ENCODE data around the gene KCTD17.

Gene KCTD17

GRCh38 chr22:37083914-37084313 lies 32.4 kb downstream of the KCTD17 start:
- no peak for DNase-seq

- no peak for DNase-seq
Measured at GRCh38 chr22:37084385-37084784, 32.8 kb downstream of the KCTD17 start.

DNA sequence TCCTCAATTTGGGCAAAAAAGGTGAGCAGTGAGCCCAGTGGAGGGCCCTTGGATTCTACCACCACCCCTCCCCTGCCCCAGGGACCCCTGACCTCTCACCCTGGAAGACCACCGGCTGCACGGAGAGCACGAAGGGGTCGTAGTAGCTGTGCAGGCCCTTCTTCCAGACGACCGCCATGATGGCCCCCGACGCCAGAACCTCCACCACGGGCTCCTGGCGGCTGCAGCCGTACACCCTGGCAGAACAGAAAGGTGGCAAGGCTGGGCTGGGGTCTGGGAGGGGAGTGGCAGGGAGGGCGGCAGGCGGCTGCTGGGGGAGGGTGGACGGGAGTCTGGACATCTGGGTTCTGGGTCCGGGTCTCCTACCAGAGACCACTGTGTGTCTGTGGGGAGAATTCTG lies 34.6 kb downstream of the KCTD17 start:
- no peak for DNase-seq

DNA sequence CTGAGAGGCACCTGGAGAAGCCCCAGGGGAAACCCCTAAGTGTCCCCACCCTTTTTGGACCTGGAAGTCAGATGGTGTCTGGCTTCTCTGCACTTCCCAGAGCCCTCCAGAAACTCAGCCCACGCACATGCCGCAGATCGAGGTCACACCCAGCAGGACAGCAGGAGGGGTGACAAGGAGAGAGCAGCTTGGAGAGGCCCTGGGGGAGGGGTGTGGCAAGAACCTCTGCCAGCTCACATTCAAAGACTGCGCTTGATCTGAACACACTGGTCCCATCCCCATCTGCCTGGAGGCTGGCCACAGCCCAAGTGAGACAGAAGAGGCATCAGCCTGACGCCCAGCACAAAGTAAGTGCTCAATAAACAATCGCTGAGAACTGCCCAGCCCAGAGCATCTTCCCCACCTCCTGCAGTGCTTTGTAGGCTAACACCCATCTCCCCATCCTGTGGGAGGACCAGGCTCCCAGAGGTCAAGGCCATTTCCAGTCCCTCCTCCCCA lies 36.6 kb downstream of the KCTD17 start:
- DNase-seq = no peak

DNA sequence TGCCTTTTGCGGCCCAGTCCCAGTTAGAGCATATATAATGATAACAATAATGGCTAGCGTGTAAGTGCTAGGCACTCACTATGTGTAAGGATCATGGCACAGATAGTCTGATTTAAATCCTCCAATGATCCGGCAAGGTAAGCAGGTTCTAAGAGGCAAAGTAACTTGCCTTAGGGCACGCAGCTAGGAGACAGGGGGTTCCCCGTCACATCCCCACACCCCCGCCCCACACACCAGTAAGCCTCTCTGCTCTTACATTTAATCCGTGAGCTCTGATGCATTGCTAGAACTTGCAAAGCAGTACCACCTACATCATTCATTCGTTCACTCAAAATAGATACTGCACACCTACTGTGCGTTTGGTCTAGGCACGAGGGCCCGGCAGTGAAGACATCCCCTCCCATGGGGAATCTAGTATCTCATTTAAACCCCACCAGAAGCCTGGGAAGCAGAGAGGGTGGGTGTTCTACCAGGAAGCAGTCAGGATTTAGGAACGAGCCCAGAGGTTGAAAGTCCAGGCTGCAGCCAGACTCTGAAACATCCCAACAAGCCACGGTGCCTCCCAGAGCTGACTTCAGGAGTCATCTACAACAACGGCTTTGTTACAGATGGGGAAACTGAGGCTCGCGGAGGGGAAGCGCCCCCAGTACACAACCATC lies 37.3 kb downstream of the KCTD17 start:
- DNase-seq = no peak

- DNase-seq = no peak
Measured at GRCh38 chr22:37089434-37089833, 37.9 kb downstream of the KCTD17 start.

GRCh38 chr22:37090920-37091695 lies 39.6 kb downstream of the KCTD17 start:
- DNase-seq = no peak

GRCh38 chr22:37091994-37092393 lies 40.5 kb downstream of the KCTD17 start:
- no peak for DNase-seq

DNA sequence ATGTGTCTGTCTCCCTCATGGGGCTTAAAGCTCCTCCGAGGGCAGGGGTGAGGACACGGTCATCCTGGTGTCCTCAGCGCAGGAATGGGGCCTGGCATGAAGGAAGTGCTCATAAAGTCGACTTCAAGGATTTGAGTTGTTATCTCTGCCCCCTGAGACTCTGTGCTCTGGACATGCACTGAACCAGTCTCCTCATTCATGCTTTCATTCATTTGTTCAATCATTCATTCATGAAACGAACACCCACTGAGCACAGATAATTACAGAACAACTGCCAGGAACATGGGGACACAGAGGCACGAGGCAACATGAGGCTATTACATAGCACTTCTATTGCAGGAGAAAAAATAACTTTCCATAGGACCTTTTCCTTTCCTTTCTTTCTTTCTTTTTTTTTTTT lies 41.5 kb downstream of the KCTD17 start:
- DNase-seq = no peak

- DNase-seq = no peak
Measured at GRCh38 chr22:37094239-37094638, 42.7 kb downstream of the KCTD17 start.

DNA sequence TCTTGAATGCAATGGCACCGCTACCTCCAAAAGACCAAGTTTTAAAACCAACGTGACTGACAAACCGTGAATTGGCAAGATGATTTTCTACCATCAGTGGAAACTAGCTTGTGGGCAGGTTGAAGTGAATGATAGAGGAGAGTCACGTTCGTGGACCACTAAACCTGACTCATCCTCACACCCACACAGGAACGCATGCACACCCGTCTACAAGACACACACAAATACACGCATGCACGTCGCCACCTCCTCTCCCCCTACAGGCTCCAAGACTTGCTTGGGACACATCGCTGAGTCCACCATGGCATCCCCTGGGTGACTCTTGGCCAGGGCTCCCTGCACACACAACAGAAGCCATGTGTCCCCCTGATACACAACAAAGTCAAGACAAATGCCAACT lies 43.6 kb downstream of the KCTD17 start:
- DNase-seq = no peak

DNA sequence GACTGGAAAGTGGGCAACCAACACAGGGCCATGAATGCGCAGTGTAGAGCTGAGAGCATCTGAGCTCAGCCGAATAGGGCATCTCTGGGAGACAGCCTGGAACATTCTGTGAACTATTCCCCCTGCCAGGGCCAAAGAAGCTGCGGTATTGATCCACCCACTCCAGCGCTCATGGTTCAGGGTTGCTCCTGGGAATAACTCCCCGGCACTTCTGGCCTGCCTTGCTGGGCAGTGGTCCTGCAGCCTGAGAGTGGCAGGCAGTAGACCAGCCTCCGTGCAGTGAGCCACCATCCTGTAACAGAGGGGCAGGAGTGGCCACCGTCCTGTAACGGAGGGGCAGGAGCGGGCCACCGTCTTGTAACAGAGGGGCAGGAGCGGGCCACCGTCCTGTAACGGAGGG lies 45.8 kb downstream of the KCTD17 start:
- no peak for DNase-seq

GRCh38 chr22:37098976-37099591 lies 47.5 kb downstream of the KCTD17 start:
- no peak for DNase-seq

- no peak for DNase-seq
Measured at GRCh38 chr22:37100589-37101127, 49.1 kb downstream of the KCTD17 start.

DNA sequence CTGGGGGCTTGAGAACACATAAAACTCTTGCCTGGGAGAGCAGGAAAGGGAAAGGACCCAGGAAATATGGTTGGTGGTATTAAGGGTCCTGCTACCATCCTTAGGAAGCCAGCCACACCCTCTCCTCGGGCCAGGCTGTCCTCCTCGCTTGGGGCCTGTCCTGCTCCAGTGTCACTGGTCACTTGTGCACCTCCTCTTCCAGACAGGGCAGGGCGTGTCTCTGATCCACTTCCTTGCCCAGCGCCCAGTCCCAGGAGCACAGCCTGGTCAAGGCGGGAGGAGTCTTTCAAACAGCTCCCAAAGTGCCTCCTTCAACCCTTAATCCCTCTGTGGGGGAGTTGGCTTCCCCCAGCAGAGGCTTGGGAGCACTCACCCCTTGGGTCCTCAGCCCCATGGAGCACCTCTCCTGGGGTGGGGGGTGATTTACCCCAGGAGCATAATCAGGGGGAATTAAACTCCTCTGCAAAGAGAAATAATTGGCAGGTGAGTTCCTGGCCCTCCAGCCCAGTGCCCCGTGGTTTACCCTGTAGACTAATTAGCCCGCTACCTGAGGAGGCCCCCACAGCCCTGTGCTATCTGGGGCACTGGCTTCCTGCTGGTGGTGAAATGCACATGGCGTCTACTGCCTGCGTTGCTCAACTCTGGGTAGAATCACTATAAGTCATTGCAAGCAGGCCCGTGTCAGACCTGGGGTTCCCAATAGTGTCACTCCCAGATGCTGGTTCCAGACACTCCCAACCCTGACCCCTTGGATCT lies 49.9 kb downstream of the KCTD17 start:
- no peak for DNase-seq

DNA sequence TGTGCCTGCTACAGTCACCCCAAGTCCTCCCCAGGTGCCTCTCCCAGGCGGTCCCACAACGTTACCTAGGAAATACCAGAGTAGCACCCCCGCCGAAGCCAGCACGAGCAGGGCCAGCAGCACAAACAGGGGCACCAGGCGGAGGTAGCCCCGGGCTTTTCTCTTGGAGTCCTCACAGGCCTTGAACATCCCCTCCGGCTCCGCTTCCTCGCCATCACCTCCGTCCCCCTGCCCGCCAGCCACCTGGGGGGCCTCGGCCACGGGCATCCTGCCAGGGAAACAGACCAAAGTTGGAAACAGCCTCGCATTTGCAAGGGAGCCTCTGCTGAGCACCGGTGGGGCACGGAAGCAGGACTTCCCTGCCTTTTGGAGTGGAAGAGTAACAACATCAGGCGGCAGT lies 51.6 kb downstream of the KCTD17 start:
- DNase-seq = no peak

GRCh38 chr22:37103656-37104452 lies 52.3 kb downstream of the KCTD17 start:
- DNase-seq = no peak

GRCh38 chr22:37105154-37105553 lies 53.6 kb downstream of the KCTD17 start:
- DNase-seq = no peak

DNA sequence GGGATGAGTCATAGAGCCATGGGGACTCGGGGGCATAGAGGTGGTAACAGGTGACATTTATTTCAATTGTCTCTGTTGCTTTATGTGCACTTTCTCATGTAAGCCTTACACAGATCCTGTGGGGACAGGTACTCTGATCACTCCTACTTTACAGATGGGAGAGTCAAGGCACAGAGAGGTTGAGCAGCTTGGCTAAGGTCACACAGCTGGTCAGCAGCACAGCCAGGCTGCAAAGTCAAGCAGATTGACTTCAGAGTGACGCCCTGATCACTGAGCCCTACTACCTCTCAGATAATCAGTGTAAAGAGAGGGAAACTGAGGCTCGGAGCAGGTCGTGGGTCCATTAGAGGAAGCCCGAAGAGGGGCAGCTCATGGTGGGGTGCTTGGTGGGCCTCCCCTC lies 54.4 kb downstream of the KCTD17 start:
- DNase-seq = no peak

DNA sequence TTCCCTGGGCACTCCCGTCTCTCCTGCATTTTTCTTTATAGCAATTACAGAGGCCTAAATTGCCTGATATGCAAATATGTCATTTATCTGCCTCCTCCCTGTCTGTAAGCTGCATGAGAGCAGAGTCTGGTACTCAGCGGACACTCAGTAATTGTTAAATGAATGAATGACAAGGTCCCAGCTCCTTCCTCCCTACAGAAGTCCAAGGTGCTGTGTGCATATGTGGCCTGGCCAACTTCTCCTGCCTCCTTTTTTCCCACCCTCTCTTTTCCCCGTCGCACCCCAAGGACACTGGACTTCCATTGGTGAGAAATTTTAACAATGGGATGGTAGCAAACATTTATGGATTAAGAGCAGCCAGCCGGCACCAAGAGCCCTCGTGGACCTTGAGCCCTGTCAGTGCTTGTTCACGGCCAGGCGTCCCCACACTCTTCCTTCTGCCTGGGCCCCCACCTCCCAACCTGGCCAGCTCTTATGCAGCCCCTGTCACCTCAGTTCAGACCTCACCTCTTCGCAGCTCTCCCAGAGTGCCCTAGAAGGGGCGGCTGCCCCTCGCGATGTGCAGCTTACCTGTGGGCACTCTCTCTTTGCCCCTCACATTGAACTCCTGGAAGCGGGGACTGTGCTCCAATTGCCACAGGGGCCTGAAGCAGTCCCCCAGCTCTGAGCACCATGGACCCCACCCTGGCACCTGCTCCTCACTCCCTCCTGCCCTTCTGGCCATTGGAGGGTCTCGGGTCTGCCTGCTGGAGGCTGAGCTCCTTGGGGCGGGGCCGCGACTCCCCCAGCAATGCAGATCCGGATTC lies 56.5 kb downstream of the KCTD17 start:
- DNase-seq = no peak

- DNase-seq = no peak
Measured at GRCh38 chr22:37109242-37109917, 57.8 kb downstream of the KCTD17 start, which contains the start of gene TMPRSS6. Gene TMPRSS6, minus strand, starts transcription at chr22:37109713. Its CDS starts 6,296 bp downstream, at chr22:37103417.
